ENCODE data around the gene KIFBP.
A peak's percentile ranks its signal among the peaks of the same experiment; 100 is the strongest.

The KIFBP gene

GRCh38 chr10:69055241-69055640, 66.6 kb downstream of the KIFBP start:
- no peak overlapping the region for H3K4me3 Mint-ChIP-seq
- H3K36me3 Mint-ChIP-seq: no peaks in the 10 kb centered on the region
- peaks cover 58% of the 10 kb centered on the region for H3K4me1 Mint-ChIP-seq
- H3K27me3 Mint-ChIP-seq: no peaks in the 10 kb centered on the region
- H3K9me3 Mint-ChIP-seq: no peaks in the 10 kb centered on the region
- ATAC-seq: peak; percentile 14
- H3K27ac Mint-ChIP-seq: peak overlapping the region; percentile 78

DNA sequence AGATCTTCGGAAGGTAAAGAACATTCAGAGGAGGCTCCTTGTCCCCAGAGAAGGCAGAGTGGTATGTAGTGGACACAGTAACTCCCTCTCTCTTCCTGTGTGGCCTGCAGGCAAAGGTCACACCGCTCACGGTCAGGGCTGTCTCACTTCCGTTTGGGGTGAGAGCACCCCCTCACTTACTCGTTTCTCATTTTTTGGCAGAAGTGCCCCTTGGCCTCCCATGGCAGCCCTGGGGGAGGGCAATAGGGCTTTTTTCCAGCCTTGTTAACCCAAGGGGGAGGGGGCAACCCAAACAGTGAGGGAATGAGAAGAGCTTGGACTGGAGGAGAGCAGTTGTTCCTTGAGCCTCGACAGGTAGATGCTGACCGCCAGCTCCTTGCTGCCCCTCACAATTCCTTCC, 67.5 kb downstream of the KIFBP start:
- H3K27me3 Mint-ChIP-seq: no peaks in the 10 kb centered on the region
- H3K9me3 Mint-ChIP-seq: no peaks in the 10 kb centered on the region
- H3K27ac Mint-ChIP-seq: peak overlapping the region; percentile 78
- H3K4me1 Mint-ChIP-seq: peaks cover 58% of the 10 kb centered on the region
- H3K4me3 Mint-ChIP-seq: peak overlapping the region; percentile 38
- peak; percentile 73 for ATAC-seq
- H3K36me3 Mint-ChIP-seq: no peaks in the 10 kb centered on the region

DNA sequence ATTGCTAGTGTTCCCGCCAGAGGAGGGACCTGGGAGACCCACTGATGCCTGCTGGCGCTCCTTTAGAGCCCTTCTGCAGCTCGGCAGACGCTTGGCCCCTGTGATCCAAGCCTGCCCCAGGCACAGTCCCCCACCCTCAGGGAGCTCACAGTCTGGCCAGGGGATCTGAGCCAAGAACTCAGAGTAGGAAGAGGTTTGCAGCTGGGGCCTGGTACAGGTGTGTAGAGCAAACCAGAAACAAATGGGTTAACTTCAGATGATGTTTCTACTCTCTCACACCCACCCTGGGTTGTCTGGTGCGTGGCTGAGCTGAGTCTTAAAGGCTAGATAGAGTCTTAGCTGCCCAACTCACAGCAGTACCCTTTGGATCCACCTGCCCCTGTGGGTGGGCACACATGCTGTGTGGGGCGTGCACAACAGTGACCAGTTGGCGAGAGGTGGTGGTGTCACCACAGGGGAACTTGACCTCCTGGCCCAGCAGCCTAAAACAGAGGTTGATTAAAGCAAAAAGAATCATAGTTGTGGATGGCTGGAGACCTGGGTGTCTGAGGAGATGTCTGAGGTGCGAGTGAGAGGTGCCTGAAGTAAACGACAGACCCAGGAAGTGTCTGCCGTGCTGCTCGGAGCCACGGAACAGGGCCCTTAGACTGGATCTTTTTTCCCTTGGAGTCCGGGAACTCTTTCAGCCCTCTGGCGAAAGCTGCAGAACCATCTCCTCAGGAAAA, 68.1 kb downstream of the KIFBP start:
- peaks cover 58% of the 10 kb centered on the region for H3K4me1 Mint-ChIP-seq
- no peaks in the 10 kb centered on the region for H3K9me3 Mint-ChIP-seq
- H3K4me3 Mint-ChIP-seq: peak overlapping the region; percentile 38
- H3K27me3 Mint-ChIP-seq: no peaks in the 10 kb centered on the region
- no peaks in the 10 kb centered on the region for H3K36me3 Mint-ChIP-seq
- peak overlapping the region; percentile 78 for H3K27ac Mint-ChIP-seq
- peak; percentile 50 for ATAC-seq

DNA sequence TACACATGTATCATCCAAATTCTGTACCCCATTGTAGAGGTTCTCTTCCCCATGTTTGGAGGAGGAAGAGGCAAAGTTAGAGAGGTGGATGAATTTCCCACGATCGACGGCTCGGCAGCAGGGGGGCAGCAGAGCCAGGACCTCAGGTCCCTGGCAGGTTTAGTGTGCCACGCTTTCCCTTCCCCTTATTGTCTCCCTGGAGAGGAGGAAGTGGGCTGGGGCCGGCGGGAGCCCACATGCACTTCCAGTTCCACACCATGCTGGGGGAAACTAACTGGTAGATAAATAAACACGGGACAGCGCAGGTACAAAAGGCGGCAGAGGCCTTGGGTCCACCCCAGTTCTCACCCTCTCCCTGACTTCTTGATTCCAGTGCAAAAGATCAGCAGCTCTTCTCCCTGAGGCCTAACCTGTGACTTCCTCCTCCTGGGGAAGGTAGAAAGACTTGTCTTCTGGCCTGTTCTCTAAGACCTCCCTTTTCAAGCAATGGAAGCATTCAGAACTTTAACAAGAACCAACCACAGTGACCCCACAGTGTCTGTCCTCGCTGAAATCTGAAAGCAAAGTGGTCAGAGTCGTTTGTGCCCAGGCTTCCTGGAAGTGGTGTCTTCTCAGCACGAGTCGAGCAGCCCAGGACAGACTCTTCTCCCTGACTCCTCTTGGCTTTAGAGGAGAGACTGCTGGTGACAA, 68.8 kb downstream of the KIFBP start:
- Mint-ChIP-seq H3K4me3 (no peak overlapping the region), H3K27me3 (no peaks in the 10 kb centered on the region), H3K27ac (peak overlapping the region; percentile 78), H3K36me3 (no peaks in the 10 kb centered on the region), H3K9me3 (no peaks in the 10 kb centered on the region), H3K4me1 (peaks cover 58% of the 10 kb centered on the region)
- ATAC-seq: no peak

DNA sequence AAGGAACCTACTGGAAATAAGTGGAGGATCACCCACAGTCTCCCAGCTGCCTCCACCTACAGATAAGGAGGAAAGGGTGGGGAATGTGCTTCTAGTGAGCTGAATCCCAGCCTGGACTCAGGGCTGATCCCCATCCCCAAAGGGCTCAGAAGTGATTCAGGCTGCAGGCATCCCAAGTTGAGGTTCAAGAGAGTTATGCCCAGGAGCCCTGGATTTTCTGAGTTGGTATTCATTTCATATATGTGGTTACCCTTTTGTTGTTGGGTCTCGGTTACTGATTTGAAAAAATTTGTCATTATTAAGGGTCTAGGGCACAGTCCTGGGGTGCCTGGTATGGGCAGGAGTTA, 69.3 kb downstream of the KIFBP start:
- Mint-ChIP-seq H3K9me3 (no peaks in the 10 kb centered on the region), H3K4me1 (peaks cover 53% of the 10 kb centered on the region), H3K27ac (peak overlapping the region; percentile 78), H3K4me3 (no peak overlapping the region), H3K36me3 (no peaks in the 10 kb centered on the region), H3K27me3 (no peaks in the 10 kb centered on the region)
- no peak for ATAC-seq

GRCh38 chr10:69060127-69060798, 71.7 kb downstream of the KIFBP start:
- Mint-ChIP-seq H3K4me3 (no peak overlapping the region), H3K27ac (no peak overlapping the region), H3K36me3 (no peaks in the 10 kb centered on the region), H3K9me3 (no peaks in the 10 kb centered on the region), H3K4me1 (peaks cover 54% of the 10 kb centered on the region), H3K27me3 (no peaks in the 10 kb centered on the region)
- ATAC-seq: no peak

DNA sequence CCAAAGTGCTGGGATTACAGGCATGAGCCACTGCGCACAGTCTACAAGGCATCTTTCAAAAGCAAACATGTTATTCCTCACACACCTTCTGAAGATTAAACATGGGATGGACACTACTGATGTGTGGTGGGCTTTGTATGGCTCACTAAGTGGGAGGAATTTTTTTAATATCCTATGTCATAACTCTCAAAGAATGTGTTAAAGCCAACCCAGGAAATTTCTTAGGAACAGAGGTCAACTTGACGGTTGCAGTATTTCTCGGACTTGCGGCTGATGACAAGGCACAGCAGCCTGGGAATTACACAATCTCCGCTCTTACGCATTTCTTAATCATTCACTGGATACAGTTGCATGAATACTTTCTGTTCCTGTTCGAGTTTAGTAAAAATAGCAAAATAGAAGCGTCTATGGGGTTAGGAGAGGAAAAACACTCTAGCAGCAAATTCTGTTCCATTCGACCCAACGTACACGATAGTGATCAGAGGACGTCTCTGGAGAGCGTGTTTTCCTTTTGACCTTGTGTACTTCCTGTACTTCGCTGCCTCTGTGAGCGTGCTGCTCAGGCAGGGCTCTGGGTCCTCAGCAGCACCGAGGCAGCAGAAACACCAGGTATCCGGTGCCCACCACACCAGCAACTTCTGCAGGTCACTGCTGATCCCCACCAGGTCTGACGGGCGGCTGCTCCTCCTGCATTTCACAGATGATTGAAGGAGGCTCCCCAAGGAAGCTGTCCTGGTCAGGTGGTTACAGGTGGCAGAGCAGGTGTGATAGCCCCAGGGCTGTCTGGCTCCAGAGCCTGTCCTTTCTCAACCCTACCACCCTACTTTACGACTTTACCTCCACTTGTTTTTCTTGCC, 72.9 kb downstream of the KIFBP start:
- Mint-ChIP-seq H3K36me3 (no peaks in the 10 kb centered on the region), H3K4me1 (peaks cover 54% of the 10 kb centered on the region)
- ATAC-seq: peak; percentile 79

GRCh38 chr10:69062901-69063300, 74.3 kb downstream of the KIFBP start:
- Mint-ChIP-seq H3K27me3 (no peaks in the 10 kb centered on the region), H3K36me3 (no peaks in the 10 kb centered on the region), H3K9me3 (no peaks in the 10 kb centered on the region), H3K4me3 (no peak overlapping the region), H3K27ac (no peak overlapping the region), H3K4me1 (peaks cover 41% of the 10 kb centered on the region)
- no peak for ATAC-seq

More for the DNA sequence above, 72.9 kb downstream of the KIFBP start:
- Mint-ChIP-seq H3K27me3 (no peaks in the 10 kb centered on the region), H3K4me3 (peak overlapping the region; percentile 70), H3K27ac (peak overlapping the region; percentile 84), H3K9me3 (no peaks in the 10 kb centered on the region)

DNA sequence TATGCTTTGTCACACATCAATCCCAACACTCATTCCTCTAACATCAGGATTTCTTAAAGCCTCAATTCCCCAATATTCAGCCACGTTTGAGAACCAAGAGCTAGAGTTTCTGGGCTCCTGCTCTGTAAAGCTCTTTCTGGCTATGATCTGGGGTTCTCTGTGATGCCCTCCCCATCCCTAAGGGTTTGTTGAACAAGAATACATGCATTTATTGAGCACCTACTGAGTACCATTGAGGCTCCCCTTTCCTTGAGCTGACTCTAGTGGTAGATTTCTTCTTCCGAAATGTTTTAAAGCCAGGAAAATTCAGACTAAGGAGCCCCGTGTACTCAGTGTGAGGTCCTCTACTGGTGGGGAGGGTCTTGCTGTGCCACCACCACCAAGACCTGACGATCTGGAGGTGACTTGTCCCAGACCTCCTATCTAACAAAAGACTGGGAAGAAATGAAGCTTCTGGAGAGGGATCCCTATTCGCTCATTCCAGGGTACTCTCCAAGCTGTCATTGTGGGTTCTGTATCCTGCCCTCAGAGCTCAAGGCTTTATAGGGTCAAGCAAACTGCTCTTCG, 76.2 kb downstream of the KIFBP start:
- Mint-ChIP-seq H3K27me3 (no peaks in the 10 kb centered on the region), H3K9me3 (no peaks in the 10 kb centered on the region), H3K4me3 (no peak overlapping the region), H3K4me1 (peaks cover 35% of the 10 kb centered on the region), H3K27ac (peak overlapping the region; percentile 84), H3K36me3 (no peaks in the 10 kb centered on the region)
- ATAC-seq: no peak

GRCh38 chr10:69065406-69066361, 77.1 kb downstream of the KIFBP start:
- H3K9me3 Mint-ChIP-seq: no peaks in the 10 kb centered on the region
- H3K36me3 Mint-ChIP-seq: no peaks in the 10 kb centered on the region
- H3K4me1 Mint-ChIP-seq: peaks cover 35% of the 10 kb centered on the region
- H3K27ac Mint-ChIP-seq: peak overlapping the region; percentile 84
- H3K4me3 Mint-ChIP-seq: peak overlapping the region; percentile 42
- H3K27me3 Mint-ChIP-seq: no peaks in the 10 kb centered on the region
- ATAC-seq: peak; percentile 84
